HepG2 (cell line): ENCODE data around the gene UQCRC1. TPM values are rescaled to one million over a fixed set of nuclear protein-coding genes. Genes with fewer than 3 reads are reported as not detected.

Experiments used
- ATAC-seq: fragments of 200-7000 bp; cut with Tn5 transposase; 3 replicates; pipeline ENCODE4 v1.9.1; 2020; ENCODE audit warnings: mild to moderate bottlenecking, moderate library complexity
- BruUV-seq: library from RNA; stranded (reverse); fragments of 400-500 nt; replicated peaks from 2 replicates; lab custom pipeline; 2021; lab: Mats Ljungman, UMichigan
- CTCF ChIA-PET: fragments of 300-600 bp; formaldehyde crosslinking; extraction: SDS; loops from one replicate; lab custom pipeline; 2021; ENCODE audit warnings: low total read pairs, inconsistent platforms, low intra/inter-chr PET ratio; lab: Yijun Ruan, JAX
- POLR2A ChIA-PET: fragments of 350-600 bp; sonication (Branson Sonifier 250); formaldehyde crosslinking; loops from one replicate; lab custom pipeline; 2020; ENCODE audit warnings: antibody characterized with exemption, inconsistent platforms; lab: Yijun Ruan, JAX
- DNase-seq: peaks from one replicate; pipeline ENCODE4 v3.0.0-alpha.2; 2015; ENCODE audit warnings: low spot score
- FAIRE-seq: peaks from 3 replicates; lab custom pipeline; 2011; peaks lifted over from hg19 to GRCh38; lab: Jason Lieb, UNC
- H2AFZ ChIP-seq: one replicate; pipeline ENCODE4 v1.6.1; 2011; ENCODE audit warnings: low read length, inconsistent platforms
- H3K27ac ChIP-seq: fragments of 300-600 bp; 3 replicates; pipeline ENCODE4 v1.8.0; 2011; ENCODE audit warnings: mixed run types, mild to moderate bottlenecking, mixed read lengths, low read length, inconsistent platforms; ENCODE audit not compliant: insufficient read depth; ENCODE audit errors: extremely low read length
- H3K27me3 ChIP-seq, 2 experiments: fragments of 200-600 bp in 1 of 2; 2 replicates in 1 of 2; 3 replicates in 1 of 2; pipeline versions ENCODE4 v1.6.0 to v1.8.0; 2011; ENCODE audit warnings: low read length in 2 of 2, mild to moderate bottlenecking in 2 of 2, moderate library complexity in 2 of 2, inconsistent platforms in 1 of 2; ENCODE audit not compliant: insufficient read depth in 2 of 2, control insufficient read depth in 1 of 2
- H3K36me3 ChIP-seq, 2 experiments: fragments of 200-600 bp in 1 of 2; replicated peaks in 1 of 2; 2 replicates in 1 of 2; 3 replicates in 1 of 2; pipeline versions ENCODE4 v1.5.1 to v1.8.0; 2011; ENCODE audit warnings: low read length in 2 of 2, inconsistent platforms in 1 of 2; ENCODE audit not compliant: insufficient read depth in 2 of 2, control insufficient read depth in 1 of 2
- H3K4me1 ChIP-seq: 2 replicates; pipeline ENCODE4 v1.5.1; 2012; ENCODE audit warnings: low read length, inconsistent platforms; ENCODE audit not compliant: insufficient read depth
- H3K4me2 ChIP-seq: 2 replicates; pipeline ENCODE4 v1.6.0; 2011; ENCODE audit warnings: low read depth, low read length, inconsistent platforms
- H3K4me3 ChIP-seq, 3 experiments: fragments of 200-600 bp in 1 of 3; sonication (generic), shearing (Covaris generic) in 1 of 3; replicated peaks in 1 of 3; 2 replicates each; pipeline ENCODE4 v1.5.1; 2011 to 2016; ENCODE audit warnings: low read length in 3 of 3, inconsistent platforms in 2 of 3, low read depth in 2 of 3, mild to moderate bottlenecking in 2 of 3, control low read depth in 1 of 3, mixed read lengths in 1 of 3; ENCODE audit not compliant: insufficient read depth in 1 of 3
- H3K79me2 ChIP-seq: one replicate; pipeline ENCODE4 v1.6.1; 2011; ENCODE audit warnings: low read length, inconsistent platforms; ENCODE audit not compliant: insufficient read depth
- H3K9ac ChIP-seq: 2 replicates; pipeline ENCODE4 v1.6.0; 2011; ENCODE audit warnings: mild to moderate bottlenecking, low read depth, low read length, inconsistent platforms; ENCODE audit not compliant: insufficient read depth
- H3K9me3 ChIP-seq: 2 replicates; pipeline ENCODE4 v1.5.1; 2012; ENCODE audit warnings: mild to moderate bottlenecking, low read length
- H4K20me1 ChIP-seq: 2 replicates; pipeline ENCODE4 v1.6.0; 2011; ENCODE audit warnings: inconsistent platforms, mild to moderate bottlenecking, low read length, moderate library complexity; ENCODE audit not compliant: insufficient read depth
- PAWR ChIP-seq: sonication (generic); formaldehyde crosslinking; IDR thresholded peaks from 2 replicates; pipeline ENCODE4 v1.4.0; 2020; ENCODE audit warnings: missing genetic modification reagents, mild to moderate bottlenecking, borderline replicate concordance
- STAG1 ChIP-seq: sonication (generic); formaldehyde crosslinking; IDR thresholded peaks from 2 replicates; pipeline ENCODE4 v1.4.0; 2020; ENCODE audit warnings: missing genetic modification reagents
- ZFAT ChIP-seq: sonication (generic); formaldehyde crosslinking; conservative IDR thresholded peaks from 2 replicates; pipeline ENCODE4 v1.8.1; 2023; ENCODE audit warnings: missing genetic modification reagents, inconsistent platforms
- ZNF234 ChIP-seq: sonication (generic); formaldehyde crosslinking; conservative IDR thresholded peaks from 2 replicates; pipeline ENCODE4 v1.5.1; 2020; ENCODE audit warnings: mild to moderate bottlenecking, missing genetic modification reagents
- ZNF503 ChIP-seq: sonication (generic); formaldehyde crosslinking; IDR thresholded peaks from 2 replicates; pipeline ENCODE4 v1.4.0; 2020; ENCODE audit warnings: missing genetic modification reagents
- WGBS: methylation state at CpG from one replicate; pipeline ENCODE4 v1.1.6; 2017; ENCODE audit warnings: low lambda C conversion rate; 5-methylcytosine and 5-hydroxymethylcytosine counted together
- in situ Hi-C: cut with HindIII; loops from 2 replicates; pipeline ENCODE4 v1.10.0; 2017; ENCODE audit warnings: low pct_unique_long_range_greater_than_20kb; ENCODE audit not compliant: extremely low pct_ligation_motif_present
- intact Hi-C: fragments of 100-400 bp; cut with micrococcal nuclease; formaldehyde crosslinking; loops from one replicate; pipeline ENCODE4 v1.10.0; 2022; ENCODE audit not compliant: unreplicated experiment
- polyA plus RNA-seq, 8 experiments: library from polyadenylated mRNA; depleted of rRNA in 3 of 8; stranded (reverse) in 7 of 8; unstranded in 1 of 8; fragments of >200 nt; fragmentation: Illumina TruSeq in 4 of 8; extraction: Trizol in 4 of 8; gene quantifications; 2 replicates each; pipeline versions ENCODE4 v1.2.1 to v1.2.3, GENCODE V29; 2011 to 2016; ENCODE audit warnings: low read depth in 4 of 8, missing spikeins in 1 of 8, mixed read lengths in 1 of 8; ENCODE audit not compliant: insufficient read depth in 1 of 8
- total RNA-seq, 5 experiments: library from RNA; depleted of rRNA; stranded (reverse); fragments of >200 nt; fragmentation: Illumina TruSeq; extraction: Trizol; gene quantifications; 2 replicates each; pipeline ENCODE4 v1.2.3, GENCODE V29; 2016; ENCODE audit warnings: low read depth in 1 of 5
- TF ChIP-seq, protein P1 (sequence below): sonication (generic); formaldehyde crosslinking; IDR thresholded peaks from 2 replicates; pipeline ENCODE4 v1.5.0; 2020; ENCODE audit warnings: mild to moderate bottlenecking, missing genetic modification reagents, moderate library complexity

The UQCRC1 gene
- total and polyA plus RNA-seq, 2 of the 13 experiments (the other 11 are each of a cell fraction or from before 2014, with no cell fraction given): 316 to 680 TPM

DNA sequence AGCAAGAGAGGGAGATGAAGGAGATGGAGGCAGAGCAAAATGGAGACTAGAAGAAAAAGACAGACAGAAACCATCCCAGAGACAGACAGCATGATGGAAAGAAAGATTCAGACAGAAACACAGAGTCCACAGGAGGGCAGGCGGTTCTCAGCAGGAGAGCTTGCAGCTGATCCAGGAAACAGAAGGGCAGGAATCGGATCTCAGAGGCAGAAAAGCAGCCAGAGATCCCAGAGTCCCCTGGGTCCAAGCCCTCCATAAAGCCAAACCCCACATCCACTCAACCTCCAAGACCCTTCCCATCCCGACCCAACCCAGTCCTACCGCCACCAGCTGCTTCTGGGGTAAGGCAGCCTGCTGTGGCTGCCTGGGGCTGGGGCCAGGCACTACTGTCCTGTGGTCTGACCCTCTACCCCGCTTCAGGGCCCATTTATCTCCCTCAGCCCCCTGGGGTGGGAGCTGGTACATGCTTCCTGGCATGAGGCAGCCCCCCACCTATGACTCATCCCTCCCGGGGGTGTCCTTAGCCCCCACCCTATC, 46.0 kb downstream of the UQCRC1 start, which contains the start of gene UCN2:
TSS of gene UCN2 (minus strand) at position 400 of the 537 bp plus-strand sequence. CDS start 657 bp downstream, outside the sequence.
- H3K4me2 ChIP-seq: peak within 1 kb of the TSS; percentile 30

More for the DNA sequence above, 46.0 kb downstream of the UQCRC1 start, which contains the start of gene UCN2:
- no peaks in the 10 kb centered on the region for H3K79me2 ChIP-seq
- no peak for DNase-seq
- H3K4me1 ChIP-seq: peaks cover 94% of the 10 kb centered on the region
- H3K9me3 ChIP-seq: no peaks in the 10 kb centered on the region
- FAIRE-seq: no peak
- no peak within 1 kb of the TSS for H3K27ac ChIP-seq
- no TSS peak for BruUV-seq
- no peak within 1 kb of the TSS for H2AFZ ChIP-seq
- WGBS: 27% methylated on average over 3 of the region's 6 CpGs
- H4K20me1 ChIP-seq: no peaks in the 10 kb centered on the region
- ChIA-PET CTCF (no interaction called here), POLR2A (interaction anchor here (0.6 to 0.7 kb wide), 2 partner anchors 61 to 466 kb away, joined by 3 read pairs; partner anchors contain the start of gene IMPDH2)
- no peaks in the 10 kb centered on the region; a peak in 1 of 5 replicates for H3K27me3 ChIP-seq
- no peak for ATAC-seq
- no peak within 1 kb of the TSS for H3K4me3 ChIP-seq
- in situ Hi-C loops (no loop called here), intact Hi-C loops (no loop called here)
- H3K36me3 ChIP-seq: no peaks in the 10 kb centered on the region
- no peak within 1 kb of the TSS for H3K9ac ChIP-seq
- TF ChIP-seq, protein P1, sequence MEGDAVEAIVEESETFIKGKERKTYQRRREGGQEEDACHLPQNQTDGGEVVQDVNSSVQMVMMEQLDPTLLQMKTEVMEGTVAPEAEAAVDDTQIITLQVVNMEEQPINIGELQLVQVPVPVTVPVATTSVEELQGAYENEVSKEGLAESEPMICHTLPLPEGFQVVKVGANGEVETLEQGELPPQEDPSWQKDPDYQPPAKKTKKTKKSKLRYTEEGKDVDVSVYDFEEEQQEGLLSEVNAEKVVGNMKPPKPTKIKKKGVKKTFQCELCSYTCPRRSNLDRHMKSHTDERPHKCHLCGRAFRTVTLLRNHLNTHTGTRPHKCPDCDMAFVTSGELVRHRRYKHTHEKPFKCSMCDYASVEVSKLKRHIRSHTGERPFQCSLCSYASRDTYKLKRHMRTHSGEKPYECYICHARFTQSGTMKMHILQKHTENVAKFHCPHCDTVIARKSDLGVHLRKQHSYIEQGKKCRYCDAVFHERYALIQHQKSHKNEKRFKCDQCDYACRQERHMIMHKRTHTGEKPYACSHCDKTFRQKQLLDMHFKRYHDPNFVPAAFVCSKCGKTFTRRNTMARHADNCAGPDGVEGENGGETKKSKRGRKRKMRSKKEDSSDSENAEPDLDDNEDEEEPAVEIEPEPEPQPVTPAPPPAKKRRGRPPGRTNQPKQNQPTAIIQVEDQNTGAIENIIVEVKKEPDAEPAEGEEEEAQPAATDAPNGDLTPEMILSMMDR (CRISPR knock-in tag): peak; percentile 38
- no peak for TF ChIP-seq ZNF234
- no peak for TF ChIP-seq PAWR (CRISPR knock-in tag)
- TF ChIP-seq ZFAT (CRISPR knock-in tag): no peak
- peak; percentile 46 for TF ChIP-seq STAG1 (CRISPR knock-in tag)
- no peak for TF ChIP-seq ZNF503
